ENCODE data around the gene GUCA2B. TPM values are rescaled to one million over a fixed set of nuclear protein-coding genes. Genes with fewer than 3 reads are reported as not detected.
A peak's percentile ranks its signal among the peaks of the same experiment; 100 is the strongest.

GUCA2B gene
- total RNA-seq, 1 donor from 2014 or later, result not detected

DNA sequence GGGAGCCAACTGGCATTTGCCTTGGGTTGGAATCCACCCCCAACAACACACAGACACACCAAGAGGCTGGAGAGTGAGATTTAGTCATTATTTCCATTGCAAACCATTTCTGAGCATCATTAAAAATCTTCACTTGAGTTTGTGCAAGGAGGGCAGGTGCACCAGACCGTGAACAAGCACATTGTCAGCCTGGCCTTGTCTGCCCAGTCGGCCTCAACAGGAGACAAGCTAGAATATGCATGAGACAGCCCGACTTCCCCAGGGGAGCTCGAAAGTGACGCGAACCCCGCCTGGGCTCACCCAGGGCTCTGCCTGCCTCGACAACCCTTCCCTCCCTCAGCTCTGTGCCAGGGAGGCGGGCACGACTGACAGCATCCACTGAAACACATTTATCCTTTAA, 15.4 kb upstream of the GUCA2B start:
- TF ChIP-seq, protein P1, sequence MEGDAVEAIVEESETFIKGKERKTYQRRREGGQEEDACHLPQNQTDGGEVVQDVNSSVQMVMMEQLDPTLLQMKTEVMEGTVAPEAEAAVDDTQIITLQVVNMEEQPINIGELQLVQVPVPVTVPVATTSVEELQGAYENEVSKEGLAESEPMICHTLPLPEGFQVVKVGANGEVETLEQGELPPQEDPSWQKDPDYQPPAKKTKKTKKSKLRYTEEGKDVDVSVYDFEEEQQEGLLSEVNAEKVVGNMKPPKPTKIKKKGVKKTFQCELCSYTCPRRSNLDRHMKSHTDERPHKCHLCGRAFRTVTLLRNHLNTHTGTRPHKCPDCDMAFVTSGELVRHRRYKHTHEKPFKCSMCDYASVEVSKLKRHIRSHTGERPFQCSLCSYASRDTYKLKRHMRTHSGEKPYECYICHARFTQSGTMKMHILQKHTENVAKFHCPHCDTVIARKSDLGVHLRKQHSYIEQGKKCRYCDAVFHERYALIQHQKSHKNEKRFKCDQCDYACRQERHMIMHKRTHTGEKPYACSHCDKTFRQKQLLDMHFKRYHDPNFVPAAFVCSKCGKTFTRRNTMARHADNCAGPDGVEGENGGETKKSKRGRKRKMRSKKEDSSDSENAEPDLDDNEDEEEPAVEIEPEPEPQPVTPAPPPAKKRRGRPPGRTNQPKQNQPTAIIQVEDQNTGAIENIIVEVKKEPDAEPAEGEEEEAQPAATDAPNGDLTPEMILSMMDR (IDR thresholded peaks at IDR 0.05; ENCODE audit: insufficient read depth, low read length, poor library complexity, severe bottlenecking), result no peak
- no peaks in the 10 kb centered on the region for H3K36me3 ChIP-seq (ENCODE audit: control insufficient read depth, insufficient read depth, low read length)
- no peak overlapping the region for H3K4me3 ChIP-seq (ENCODE audit: low read depth, low read length)
- DNase-seq (ENCODE audit: low read depth), result peak; percentile 28
- peaks cover 3% of the 10 kb centered on the region for H3K27me3 ChIP-seq (ENCODE audit: control insufficient read depth, insufficient read depth, low read length)

DNA sequence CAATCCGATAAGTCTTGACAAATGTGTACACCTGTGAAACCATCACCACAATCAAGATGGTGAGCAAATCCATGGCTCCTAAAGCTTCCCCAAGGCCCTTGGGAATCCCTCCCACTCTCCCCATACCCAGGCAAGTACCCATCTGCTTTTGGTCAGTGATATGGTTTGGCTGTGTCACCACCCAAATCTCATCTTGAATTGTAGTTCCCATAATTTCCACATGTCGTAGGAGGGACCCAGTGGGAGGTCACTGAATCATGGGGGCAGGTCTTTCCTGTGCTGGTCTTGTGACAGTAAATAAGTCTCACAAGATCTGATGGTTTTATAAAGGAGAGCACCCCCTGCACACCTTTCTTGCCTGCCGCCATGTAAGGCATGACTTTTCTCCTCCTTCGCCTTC, 14.6 kb upstream of the GUCA2B start:
- no peak for DNase-seq (ENCODE audit: low read depth)
- TF ChIP-seq, protein P1 (IDR thresholded peaks at IDR 0.05; ENCODE audit: insufficient read depth, low read length, poor library complexity, severe bottlenecking), result no peak
- no peak overlapping the region for H3K4me3 ChIP-seq (ENCODE audit: low read depth, low read length)
- H3K36me3 ChIP-seq (ENCODE audit: control insufficient read depth, insufficient read depth, low read length), result no peaks in the 10 kb centered on the region
- H3K27me3 ChIP-seq (ENCODE audit: control insufficient read depth, insufficient read depth, low read length), result peaks cover 3% of the 10 kb centered on the region

DNA sequence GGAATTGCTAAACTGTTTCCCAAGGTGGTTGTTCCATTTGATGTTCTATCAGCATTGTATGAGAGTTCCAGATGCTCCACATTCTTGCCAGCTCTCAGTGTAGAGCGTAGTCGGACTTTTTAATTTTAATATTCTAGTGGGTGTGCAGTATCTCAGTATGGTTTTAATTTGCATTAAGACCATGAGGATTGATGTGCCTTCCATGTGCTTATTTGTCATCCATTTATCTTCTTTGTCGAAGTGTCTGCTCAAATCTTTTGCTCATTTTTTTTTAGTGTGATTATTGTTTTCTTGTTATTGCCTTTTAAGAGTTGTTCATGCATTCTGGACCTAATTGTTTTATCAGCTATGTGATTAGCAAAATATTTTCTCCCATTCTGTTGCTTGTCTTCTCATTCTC, 13.8 kb upstream of the GUCA2B start:
- no peak for DNase-seq (ENCODE audit: low read depth)
- Histone ChIP-seq H3K4me3 (ENCODE audit: low read depth, low read length) (no peak overlapping the region), H3K27me3 (ENCODE audit: control insufficient read depth, insufficient read depth, low read length) (peaks cover 10% of the 10 kb centered on the region), H3K36me3 (ENCODE audit: control insufficient read depth, insufficient read depth, low read length) (no peaks in the 10 kb centered on the region)
- TF ChIP-seq, protein P1 (IDR thresholded peaks at IDR 0.05; ENCODE audit: insufficient read depth, low read length, poor library complexity, severe bottlenecking), result no peak

DNA sequence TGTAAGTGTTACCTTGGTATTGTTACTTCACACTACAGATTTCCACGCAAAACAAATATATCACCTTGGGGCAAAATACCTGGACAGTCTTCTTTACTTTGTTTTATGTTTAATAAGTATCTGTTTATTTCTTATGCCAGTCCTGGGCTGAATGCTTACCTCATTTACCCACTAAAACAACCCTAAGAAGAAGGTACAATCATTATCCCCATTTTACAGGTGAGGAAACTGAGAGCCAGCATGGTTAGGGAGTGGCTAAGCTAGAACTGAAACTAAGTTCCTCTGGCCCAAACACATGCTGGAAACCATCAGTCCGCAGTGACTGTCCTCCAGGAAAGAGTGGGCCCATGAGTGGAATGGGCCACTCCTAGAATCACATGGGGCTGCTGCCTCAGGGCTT, 13.0 kb upstream of the GUCA2B start:
- DNase-seq (ENCODE audit: low read depth), result no peak
- H3K4me3 ChIP-seq (ENCODE audit: low read depth, low read length), result no peak overlapping the region
- TF ChIP-seq, protein P1 (IDR thresholded peaks at IDR 0.05; ENCODE audit: insufficient read depth, low read length, poor library complexity, severe bottlenecking), result no peak

DNA sequence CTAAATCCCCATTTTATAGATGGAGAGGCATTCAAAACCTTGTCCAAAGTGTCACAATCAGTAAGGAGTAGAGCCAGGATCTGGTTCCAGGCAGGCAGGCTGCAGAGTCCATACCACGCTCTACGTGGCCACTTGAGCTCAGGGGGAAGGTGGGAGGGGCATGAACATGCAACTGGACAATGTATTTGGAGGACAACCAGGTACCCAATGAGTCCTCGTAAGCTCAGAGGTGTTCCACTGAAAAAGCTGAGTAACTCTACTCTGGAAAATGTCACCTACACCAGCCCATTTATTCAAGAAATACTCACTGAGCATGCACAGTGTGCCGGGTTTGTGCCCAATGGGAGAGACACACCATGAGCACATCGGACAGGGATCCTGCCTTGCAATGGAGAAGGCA, 11.2 kb upstream of the GUCA2B start:
- TF ChIP-seq, protein P1 (IDR thresholded peaks at IDR 0.05; ENCODE audit: insufficient read depth, low read length, poor library complexity, severe bottlenecking), result no peak
- H3K36me3 ChIP-seq (ENCODE audit: control insufficient read depth, insufficient read depth, low read length), result no peaks in the 10 kb centered on the region
- DNase-seq (ENCODE audit: low read depth), result no peak
- H3K27me3 ChIP-seq (ENCODE audit: control insufficient read depth, insufficient read depth, low read length), result peaks cover 29% of the 10 kb centered on the region
- no peak overlapping the region for H3K4me3 ChIP-seq (ENCODE audit: low read depth, low read length)

More for the DNA sequence above, 13.0 kb upstream of the GUCA2B start:
- H3K27me3 ChIP-seq (ENCODE audit: control insufficient read depth, insufficient read depth, low read length), result peaks cover 15% of the 10 kb centered on the region
- H3K36me3 ChIP-seq (ENCODE audit: control insufficient read depth, insufficient read depth, low read length), result no peaks in the 10 kb centered on the region

DNA sequence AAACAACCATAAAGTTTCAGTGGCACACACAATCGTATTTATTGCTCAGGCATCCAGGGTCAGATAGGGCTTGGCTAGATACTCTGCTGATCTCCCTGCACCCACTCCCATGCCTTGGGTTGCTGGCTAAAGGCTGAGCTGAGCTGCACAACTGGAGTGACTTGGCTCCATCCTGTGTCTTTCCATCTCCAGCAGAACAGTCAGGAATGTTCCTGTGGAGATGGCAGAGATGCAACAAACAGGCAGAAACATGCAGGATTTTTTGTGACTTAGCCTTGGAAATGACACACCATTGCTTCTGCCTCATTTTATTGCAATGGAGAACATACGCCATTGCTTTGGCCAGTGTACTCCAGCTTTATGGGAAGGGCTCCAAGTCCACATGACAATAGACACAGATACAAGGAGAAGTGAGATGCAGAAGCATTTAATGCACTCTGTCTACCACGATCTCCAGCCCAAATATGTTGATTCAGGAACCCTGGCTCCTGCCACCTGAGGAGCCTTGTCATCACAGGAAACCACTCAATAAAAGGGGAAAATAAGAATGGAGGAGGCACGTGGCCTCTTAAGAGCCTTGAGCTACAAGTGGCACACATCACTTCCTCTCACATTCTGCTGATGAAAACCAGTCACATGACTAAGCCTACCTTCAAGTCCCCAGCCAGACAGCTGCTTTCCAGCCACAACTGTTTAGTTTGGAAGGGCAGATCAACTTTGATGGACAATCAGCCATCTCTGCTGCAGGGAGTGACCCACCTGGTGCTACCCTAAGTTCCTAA, 10.1 kb upstream of the GUCA2B start:
- no peak overlapping the region for H3K4me3 ChIP-seq (ENCODE audit: low read depth, low read length)
- H3K36me3 ChIP-seq (ENCODE audit: control insufficient read depth, insufficient read depth, low read length), result no peaks in the 10 kb centered on the region
- peaks cover 29% of the 10 kb centered on the region for H3K27me3 ChIP-seq (ENCODE audit: control insufficient read depth, insufficient read depth, low read length)
- TF ChIP-seq, protein P1 (IDR thresholded peaks at IDR 0.05; ENCODE audit: insufficient read depth, low read length, poor library complexity, severe bottlenecking), result no peak
- DNase-seq (ENCODE audit: low read depth), result no peak

Data from kidney epithelial cell (primary cell).